HS-5 (cell line): ENCODE measurements around the gene STXBP6.

ENCODE experiments used
- DNase-seq: peaks from one replicate; pipeline ENCODE4 v3.0.0-alpha.2; 2012; ENCODE audit warnings: low read depth

Gene STXBP6

DNA sequence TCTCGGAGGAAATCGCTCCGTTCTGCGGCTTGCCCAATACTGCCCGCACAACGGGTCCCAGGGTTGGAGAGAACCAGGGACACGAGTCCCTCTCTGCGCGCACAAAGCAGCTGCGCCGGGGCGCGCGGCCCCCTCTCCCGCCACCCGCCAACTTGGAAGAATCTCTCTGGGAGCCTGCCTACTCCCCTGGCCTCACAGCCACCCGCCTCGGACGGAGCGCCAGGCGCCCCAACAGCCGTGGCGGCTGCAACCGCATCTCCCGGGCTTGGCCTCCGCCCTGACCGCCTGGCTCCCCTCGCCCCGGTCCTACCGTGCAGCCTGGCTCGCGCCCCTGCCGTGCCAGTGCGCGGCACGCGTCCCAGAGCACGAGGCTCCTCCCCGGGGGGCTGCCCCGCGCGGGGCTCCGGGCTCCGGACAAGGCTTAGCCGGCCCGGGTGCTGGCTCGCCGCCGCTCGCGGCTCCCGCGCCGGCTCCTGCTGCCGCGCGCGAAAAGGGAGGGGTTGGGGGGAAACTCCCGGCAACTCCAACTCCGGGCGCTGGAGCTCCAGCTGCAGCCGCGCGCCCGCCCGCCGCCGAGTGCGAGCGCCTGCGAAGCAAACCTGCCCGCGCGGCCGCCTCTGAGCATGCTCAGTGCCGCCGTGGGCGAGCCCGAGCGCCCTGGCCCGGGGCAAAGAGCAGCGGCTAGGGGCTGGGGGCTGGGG lies at the start of gene STXBP6:
STXBP6 (minus strand) TSS at position 580 of the 701 bp plus-strand sequence. CDS start 75,329 bp downstream, outside the sequence.
- DNase-seq, result peak; percentile 5

DNA sequence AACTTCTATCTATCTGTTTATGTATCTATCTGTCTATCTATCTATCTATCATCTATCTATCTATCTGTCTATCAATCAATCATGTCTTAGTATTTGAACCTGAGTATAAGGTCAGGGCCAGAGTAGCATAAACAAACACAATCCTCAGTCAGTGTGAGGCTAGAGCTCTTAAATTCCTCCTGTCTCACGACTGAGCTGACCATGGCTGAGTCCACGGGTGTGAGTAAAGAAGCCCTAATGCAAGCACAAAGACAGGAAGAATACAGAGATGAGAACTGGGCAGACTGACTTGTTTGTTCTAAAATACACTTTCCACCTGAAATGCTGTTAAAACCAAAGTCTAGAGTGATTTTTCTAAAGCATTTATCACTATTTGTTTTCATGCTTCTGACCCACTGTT lies 47.2 kb upstream of the STXBP6 start:
- no peak for DNase-seq

DNA sequence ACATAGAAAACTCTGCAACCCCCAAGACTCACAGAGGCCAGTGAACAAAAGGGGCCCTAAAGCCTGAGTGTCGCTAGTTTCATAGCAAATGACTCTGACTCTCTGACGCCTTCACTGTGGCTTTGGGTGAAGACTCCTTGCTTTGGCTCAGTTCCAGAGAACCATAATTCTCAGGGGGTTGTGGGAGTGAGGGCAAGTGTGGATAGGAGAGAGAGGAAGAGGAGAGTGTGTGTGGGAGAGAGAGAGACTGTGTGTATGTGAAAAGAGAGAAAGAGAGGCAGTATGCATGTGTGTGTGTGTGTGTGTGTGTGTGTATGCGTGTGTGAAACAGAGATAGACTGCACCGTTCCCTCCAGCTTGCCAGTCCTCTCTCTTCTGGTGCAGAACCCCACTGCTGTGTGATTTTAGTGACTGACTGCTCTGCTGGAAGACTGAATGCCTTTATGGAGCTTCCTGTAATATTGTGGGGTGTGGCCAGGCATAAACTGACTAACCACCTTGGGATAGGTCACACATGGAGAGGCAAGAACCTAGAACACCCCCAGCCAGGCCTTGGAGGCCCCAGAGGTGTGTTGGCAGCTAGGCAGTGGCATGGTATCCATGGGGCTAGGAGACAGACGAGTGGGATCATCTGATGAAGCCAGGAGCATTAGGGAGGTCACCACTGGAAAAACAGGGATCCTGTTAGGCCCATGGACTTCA lies 45.9 kb upstream of the STXBP6 start:
- no peak for DNase-seq

DNA sequence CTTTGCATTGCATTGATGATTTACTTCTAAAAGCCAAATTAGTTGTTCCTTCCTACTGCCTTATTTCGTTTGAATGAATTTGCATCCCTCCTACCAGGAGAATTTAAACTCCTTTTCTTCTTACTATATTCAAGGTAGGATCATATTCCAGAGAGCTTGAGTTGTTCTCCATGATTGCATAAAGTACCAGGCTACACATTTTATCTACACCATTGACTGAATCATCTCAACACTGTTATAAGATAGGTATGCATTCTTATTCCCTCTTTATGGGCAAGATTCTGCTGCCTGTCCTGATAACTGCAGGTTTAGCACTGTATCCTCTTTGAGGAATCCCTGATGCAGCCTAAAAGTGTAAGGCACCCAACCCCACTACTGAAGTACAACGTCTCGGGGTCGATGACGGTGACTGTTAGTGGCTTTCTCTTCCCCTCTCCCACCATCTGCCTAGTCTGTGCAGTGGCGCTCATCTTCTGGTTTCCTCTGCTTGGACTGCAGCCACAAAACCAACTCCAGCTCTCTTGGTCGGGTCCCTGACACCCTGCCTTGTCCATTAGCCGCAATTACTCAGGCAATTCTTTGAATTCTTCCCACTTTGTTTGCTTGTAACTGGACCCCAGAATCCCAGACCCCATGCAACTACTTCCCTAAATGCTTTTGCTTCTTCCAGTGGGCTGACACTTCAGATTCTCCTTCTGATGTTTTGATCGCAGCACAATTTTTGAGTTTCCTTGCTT lies 44.4 kb upstream of the STXBP6 start:
- no peak for DNase-seq

DNA sequence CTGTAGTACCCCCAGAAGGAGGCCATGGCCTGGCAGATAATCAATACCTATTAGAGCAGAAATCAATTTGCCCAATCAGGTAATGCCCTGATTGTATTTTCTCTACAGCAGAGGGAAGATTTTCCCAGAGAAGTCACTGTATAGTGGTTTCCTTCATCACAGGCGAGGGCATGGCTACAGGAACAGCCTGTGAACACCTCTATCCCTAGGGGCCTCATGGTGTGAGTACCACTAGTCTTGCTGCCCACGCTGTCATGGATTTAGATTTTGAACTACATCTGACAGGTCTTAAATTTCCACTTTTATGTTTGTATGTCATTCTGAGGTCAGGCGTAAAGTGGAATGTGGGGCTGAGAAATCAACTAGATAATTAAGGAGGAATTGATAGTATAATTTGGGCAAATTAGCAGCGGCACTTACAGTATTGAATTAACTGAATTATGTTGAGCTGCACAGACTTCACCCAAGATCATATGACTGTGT lies 42.4 kb upstream of the STXBP6 start:
- DNase-seq, result no peak

DNA sequence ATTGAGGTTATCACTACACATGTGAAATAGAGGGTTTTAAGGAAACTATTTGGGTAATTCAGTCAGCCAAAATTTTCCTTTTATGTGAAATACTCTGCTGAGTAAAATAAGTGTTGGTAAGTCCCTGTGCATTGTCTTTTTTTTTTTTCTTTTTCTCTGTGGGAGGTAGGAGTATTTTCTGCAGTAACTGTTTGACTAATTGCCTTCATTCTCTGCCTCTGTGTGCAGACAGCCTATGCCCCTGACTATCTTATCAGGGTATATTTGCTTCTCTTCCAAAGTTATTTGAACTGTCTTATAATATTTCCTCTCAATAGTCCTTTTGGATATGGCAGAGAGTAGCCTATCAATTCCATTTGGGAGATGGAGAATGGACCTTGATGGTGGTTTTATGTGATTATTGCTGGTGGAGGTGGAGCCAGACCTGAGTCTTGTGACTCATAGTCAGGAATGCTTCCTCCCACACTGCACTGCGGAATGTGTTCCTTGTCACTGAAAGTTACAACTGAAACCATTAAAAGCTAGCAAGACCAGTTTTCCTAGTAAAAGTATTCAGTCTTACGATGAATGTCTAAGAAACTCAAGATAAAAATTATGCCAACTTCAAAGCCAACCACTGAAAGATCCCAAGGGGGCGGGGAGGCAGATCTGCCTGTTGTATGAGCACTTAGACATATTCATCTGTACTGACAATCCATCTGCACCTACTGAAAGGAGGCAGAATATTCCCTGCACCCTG lies 40.9 kb upstream of the STXBP6 start:
- peak; percentile 28 for DNase-seq

DNA sequence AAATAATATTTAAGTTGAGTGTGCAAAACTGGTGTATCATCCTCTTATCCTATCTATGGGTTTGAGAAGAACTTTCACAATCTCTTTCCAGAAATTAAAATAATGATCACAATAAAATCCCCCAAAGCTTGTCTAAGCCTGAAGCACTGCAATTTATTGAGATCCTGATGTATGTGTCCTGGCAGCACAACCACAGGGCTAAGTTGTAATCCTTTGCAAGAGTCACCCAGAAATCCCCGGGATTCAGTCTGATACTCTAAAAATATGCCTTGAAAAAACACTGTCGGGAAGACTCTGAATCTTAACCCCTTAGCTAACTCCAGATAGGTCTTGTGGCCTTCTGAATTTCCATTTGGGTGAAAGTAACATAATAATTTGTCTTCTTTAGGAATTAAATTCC lies 40.3 kb upstream of the STXBP6 start:
- no peak for DNase-seq

DNA sequence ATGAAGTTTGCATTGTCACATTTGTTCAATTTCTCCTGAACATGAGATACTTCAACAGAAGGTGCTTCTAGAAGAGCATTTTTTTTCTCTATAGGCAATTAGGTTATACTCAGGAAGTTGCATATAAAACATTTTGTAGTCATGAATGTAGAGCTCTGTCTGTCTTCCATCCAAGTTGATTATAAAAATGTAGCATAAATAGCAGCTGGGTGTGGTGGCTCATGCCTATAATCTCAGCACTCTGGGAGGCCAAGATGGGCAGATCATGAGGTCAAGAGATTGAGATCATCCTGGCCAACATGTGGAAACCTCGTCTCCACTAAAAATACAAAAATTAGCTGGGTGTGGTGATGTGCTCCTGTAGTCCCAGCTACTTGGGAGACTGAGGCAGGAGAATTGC lies 39.5 kb upstream of the STXBP6 start:
- DNase-seq, result no peak

DNA sequence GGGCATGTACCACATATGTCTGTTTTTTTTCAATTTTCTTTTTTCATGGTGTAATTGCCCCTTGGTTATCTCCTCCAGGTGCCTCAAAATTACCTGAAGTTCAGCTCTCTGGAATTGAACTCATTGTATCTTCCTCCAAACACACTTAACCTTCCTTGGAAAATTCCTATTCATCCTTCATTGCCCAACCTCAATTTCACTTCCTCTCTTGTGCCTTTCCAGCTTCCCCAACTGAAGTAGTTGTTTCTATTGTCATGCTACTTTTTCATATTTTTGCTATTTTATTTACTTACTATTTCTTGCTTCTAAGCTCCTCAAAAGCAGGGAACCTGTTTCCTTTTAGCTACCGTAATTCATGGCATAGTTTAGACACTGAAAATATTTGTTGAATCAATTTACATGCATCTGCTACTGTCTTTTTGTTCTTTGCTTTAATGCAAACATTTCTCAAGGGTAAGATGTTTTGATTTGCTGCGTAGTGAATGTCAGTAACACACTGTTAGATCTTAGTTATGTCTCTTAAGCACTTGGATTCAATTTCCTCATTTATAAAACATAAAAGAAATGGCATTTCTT lies 37.0 kb upstream of the STXBP6 start:
- DNase-seq, result no peak

DNA sequence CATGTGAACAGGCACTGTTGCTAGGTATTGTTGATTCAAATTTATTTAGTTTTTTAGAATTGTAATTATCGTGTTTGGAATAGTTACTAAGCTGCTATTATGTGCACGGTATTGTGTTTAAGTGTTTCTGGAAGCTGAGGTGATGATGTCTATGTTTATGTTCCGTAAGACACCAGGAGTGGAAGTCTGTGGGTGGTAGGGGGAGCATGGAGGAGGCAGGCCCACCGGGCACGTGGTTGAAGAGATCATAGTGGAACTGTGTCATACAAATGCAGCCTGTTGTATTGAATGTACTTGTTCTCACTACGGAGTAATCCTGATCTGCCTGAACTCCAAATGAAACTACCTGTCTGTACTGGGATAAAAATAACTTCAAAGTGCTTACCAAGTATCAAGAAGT lies 36.1 kb upstream of the STXBP6 start:
- DNase-seq, result no peak

DNA sequence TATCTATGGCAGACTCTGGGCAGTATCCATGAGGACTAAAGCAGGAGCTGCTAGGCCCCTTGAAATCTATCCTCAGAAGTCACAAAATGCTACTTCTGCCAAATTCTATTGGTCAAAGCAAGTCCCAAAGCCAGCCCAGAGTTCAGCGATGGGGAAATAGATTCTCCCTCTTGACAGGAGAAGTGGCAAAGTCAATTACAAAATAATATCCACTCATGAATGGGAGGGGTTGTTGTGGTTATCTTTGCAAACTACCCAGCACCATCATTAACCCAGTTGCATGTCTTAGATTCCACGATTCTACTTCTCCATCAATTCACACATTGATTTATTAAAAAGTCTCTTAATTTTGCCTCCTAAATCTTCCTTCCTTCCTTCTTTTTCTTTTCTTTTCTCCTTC lies 30.7 kb upstream of the STXBP6 start:
- no peak for DNase-seq

DNA sequence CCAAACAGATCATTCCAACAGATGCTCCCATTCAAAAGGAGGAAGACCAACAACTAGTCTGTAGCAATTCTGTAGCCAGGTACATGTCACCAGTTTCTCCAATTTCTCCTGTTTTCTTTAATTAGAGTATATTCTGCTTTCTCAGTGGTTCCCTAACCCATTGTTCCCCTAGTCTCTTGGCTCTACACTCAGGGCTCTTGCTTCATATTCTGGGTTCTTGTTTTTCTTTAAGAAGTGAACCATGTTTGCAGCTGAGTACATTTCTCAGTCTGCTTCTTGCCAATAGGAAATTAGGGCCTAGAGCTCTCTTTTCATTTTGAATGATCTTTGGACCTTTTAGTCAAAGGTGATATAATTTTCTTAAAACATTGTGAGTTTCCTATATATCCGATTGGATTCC lies 29.4 kb upstream of the STXBP6 start:
- no peak for DNase-seq

DNA sequence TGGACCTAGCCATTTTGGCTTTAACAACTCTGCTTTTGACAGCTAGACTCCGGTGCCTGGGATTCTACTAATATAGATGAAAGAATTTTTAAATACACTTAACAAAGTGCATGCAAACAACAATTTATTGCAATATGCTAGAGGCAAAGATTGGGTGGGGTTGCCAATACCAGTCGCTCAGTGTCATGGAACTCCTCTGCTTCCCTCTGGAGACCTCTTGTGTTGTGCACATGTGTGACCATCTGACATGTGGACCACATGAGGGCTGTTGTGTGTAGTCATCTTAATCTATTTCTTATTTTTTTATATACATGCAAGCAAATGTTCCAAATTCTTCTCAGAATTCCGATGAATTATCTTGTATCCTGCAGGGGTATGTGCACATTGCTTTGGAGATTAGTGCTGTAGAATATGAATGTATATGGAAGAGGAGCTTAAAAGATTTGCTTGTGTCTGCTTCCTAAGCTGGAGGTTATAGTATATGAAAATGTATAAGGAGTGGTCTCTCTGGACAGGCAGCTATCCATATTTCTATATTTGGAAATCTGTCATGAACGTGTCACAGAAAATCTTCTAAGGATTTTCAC lies 24.2 kb upstream of the STXBP6 start:
- no peak for DNase-seq

DNA sequence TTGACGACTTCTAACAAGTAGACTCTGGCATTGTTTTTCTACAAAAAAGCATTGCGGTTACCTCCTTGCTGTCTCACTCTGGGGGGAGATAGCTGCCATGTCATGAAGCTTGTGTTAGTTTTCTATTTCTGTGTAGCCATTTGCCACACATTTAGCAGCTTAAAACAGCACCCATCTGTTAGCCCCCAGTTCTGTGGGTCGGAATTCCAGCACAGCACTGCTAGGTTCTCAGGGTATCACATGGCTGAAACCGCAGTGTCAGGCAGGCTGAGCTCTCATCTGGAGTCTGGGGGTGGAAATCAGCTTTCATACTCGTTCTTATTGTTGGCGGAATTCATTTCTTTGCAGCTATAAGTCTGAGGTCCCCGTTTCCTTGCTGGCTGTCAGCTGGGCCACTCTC lies 19.9 kb upstream of the STXBP6 start:
- DNase-seq, result no peak

DNA sequence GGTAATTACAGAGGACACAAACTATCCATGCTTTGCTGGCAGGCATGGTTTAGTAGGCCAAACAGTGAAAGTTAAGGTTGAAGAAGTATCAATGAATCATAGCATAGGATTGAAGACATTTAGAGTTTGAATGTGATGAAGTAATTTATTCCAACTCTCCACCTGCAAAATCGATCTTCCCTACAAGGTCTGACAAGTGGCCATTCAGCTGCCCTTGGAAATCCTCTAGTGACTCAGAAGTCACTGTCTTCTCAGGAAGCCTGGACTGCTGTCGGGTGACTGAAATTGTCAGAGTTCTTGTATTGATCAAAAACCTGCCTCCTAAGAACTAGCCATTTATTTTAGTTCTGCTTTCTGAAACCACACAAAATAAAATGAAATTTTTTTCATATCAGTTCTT lies 17.7 kb upstream of the STXBP6 start:
- no peak for DNase-seq

DNA sequence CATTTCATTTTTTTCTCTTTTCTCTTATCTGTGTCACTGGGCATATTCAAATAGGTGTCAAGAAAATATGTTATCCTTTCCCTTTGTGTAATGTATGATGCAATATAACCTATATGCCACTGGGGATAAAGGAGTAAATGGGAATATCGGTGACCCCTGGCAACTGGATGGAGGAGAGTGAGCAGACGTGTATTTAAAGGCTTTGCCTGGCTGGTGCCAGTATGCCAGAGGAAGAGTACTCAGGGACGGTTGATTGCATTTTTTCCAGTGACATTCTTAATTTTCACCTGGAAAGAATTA lies 12.0 kb upstream of the STXBP6 start:
- no peak for DNase-seq

DNA sequence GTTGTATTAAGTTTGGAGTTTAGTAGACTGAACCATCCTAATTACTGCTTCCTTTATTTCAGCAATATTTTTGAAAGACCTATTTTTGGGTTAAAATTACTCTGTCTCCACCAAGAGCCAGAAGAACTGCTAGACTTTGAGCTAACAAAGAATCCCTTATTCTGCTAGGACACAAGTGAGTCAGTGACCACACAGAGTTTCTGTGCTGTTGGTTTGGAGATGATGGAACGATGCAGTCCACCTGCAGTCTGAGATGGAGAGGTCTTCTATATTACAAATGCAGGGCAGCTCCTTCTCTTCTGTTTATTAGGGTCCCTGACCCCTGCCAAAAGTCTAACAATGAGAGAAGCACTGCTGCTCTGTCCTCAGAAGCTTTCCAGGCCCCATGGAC lies 6.7 kb upstream of the STXBP6 start:
- no peak for DNase-seq

DNA sequence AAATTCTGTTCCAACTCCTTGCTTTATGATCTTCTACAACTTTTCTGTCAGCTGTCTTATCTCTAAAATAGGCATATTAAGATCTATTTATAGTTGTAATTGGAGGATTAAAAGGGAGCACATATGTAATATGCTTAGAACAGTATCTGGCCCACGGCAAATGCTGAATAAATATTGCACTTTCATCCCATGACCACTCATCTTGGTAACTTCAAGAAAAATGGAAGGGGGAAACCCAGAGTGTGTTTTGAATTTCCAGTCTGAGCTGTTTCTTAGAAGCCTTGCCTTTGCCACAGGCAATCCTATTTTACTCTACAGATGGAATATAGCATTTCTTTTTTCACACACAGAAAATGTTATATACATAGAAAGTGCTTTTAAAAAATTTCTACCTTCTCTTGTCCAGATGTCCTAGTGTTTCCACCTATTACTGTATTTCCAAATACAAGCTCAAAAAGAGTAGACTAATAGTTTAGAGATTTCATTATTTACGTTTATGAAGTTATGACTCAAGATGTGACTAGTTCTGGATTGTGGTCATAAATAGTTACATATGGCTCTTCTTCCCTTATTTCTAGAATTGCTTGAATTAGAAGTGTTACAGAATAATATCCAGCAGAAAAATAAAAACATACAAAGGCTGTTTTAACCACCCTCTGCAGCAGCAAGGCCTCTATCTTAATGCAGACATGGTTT lies 6.2 kb upstream of the STXBP6 start:
- DNase-seq, result peak; percentile 38

DNA sequence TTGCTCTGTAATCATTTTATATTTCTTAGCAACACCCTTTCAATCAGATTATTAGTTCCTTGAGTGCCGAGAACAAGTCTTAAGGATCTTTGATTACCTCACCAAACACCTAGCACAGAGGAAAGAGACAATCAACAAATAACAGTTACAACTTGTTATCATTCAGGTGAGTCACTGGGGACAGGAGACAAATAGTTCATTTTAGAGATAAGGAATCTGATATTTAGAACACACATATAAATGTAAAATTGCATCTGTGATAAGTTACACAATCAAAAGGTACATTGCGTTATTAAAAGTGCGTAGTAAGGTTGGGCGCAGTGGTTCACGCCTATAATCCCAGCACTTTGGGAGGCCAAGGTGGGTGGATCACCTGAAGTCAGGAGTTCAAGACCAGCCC lies 5.1 kb upstream of the STXBP6 start:
- no peak for DNase-seq

DNA sequence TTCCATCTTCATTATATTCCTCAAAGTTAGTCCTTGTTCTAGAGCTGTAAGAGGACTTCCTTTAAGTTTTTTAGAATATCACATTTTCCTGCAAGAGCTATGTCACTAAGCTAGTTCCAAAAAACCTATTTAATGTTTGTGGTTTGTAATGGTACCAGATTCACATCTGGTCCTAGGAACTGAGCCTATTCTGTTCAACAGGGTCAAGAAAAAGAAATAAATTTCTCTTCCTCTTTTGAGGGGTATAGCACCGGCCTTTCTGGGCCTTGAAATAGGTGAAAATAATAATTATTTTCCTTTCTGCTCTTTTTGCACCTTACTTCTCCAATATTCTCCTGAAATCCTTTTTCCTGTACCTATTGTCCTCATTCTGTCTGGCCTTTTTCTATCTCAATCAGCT lies 3.6 kb upstream of the STXBP6 start:
- no peak for DNase-seq

DNA sequence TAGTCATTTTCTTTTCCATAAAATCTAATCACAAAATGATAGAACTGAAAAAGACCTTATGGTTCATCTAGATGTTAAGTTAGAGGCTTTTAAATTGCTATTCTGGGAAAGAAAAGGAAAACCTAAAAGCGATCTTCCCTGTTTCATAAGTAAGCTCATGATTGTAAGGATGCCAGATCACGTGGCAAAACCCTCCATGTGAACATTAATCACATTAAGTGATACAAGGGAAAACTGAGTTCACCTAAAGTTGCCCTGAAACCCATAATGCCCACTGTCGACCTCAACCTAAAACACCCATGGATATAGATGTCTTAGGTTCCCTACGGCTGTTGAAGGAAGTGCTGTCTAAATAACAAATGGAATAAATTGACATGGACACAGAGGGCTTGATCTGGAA lies 3.0 kb upstream of the STXBP6 start:
- DNase-seq, result no peak
